Fibroblast of mammary gland (primary cell): ENCODE measurements around the gene TSPAN5.

Experiments used
- DNase-seq: peaks from one replicate; pipeline ENCODE4 v3.0.0-alpha.2; 2010; ENCODE audit warnings: low read depth
- H3K4me3 ChIP-seq: 2 replicates; pipeline ENCODE4 v1.5.1; 2011; ENCODE audit warnings: low read depth, mild to moderate bottlenecking, low read length, moderate library complexity; ENCODE audit not compliant: control insufficient read depth
- TF ChIP-seq, protein P1 (sequence below): conservative IDR thresholded peaks from 2 replicates; pipeline ENCODE4 v1.5.1; 2011; ENCODE audit warnings: low read depth, low read length, inconsistent platforms; ENCODE audit not compliant: control insufficient read depth, insufficient read depth

The TSPAN5 gene

DNA sequence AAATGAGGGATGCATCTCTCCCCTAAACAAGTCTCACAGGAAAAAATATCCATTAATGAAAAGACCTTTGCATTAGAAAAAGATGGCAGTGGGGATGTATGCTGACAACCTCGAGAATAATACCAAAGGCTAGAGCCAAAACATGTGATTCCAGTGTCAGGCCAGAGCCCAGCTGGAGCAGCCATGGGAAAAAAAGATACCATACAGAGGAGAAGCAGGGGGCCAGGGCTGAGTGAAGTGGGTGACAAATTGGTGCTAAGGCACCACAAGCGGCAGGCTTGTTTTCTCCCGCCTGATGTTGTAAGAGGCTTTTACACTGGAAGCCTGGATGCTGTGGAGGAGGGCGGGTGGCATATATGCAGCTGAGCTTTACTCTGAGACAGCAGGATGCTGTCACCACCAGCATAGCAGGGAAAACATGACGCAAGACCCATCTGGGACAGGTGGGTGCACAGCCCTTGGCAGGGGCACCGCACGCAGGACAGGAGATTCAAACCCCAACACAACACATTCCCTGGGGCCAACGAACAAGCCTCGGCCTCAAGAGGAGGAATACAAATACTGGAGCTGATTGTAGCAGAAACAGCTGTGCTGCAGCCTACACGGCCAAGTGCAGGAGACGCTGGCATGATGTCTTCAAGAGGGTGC, 91.9 kb downstream of the TSPAN5 start:
- no peak overlapping the region for H3K4me3 ChIP-seq
- TF ChIP-seq, protein P1, sequence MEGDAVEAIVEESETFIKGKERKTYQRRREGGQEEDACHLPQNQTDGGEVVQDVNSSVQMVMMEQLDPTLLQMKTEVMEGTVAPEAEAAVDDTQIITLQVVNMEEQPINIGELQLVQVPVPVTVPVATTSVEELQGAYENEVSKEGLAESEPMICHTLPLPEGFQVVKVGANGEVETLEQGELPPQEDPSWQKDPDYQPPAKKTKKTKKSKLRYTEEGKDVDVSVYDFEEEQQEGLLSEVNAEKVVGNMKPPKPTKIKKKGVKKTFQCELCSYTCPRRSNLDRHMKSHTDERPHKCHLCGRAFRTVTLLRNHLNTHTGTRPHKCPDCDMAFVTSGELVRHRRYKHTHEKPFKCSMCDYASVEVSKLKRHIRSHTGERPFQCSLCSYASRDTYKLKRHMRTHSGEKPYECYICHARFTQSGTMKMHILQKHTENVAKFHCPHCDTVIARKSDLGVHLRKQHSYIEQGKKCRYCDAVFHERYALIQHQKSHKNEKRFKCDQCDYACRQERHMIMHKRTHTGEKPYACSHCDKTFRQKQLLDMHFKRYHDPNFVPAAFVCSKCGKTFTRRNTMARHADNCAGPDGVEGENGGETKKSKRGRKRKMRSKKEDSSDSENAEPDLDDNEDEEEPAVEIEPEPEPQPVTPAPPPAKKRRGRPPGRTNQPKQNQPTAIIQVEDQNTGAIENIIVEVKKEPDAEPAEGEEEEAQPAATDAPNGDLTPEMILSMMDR, result no peak
- DNase-seq, result peak; percentile 49

DNA sequence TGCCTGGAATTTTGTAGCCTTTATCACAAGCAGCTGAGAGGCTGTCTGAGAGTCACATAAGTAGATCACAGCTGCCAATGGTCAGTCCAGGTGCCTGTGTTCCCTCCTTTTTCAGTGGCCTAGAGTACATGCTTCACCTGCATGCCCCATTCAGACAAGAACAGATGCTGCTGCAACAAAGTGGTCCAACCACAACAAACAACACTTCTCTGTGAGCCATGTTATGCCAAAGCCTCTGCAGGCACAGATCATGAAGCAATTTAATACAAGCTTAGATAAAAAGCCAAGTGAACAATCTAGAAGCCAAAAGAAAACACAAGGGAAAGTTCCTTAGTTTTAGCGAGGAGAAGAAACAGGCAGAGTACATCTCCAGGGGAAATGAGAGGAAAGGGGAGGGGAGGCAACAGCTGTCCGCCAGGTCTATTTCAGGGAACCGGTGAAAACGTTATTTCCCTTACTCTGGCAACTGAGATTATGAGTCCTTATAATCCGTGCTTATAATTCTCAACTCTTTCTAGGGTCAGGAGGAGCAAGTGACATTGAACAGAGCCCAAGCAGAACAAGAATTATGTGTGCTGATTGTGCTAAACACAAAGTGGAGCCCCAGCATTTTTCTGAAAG, 92.6 kb downstream of the TSPAN5 start:
- H3K4me3 ChIP-seq, result no peak overlapping the region
- DNase-seq, result no peak
- TF ChIP-seq, protein P1, result no peak

DNA sequence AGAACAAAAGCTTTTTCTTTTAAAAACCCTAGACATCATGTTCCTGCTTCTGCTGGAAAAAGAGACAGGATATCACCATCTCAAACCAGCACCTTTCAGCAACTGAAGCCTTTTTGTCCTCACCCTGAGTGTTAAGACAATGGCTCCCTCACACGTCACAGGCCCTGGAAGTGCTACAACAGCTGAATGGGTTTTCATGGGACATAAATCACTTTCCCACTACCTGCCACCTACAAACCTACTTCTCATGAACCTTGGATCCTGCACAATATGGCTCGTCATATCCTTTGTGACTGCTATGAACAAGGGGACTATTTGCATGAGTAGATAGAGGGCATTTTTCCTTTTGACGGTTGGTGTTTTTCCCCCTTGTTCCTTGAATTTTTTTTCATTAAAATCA, 93.6 kb downstream of the TSPAN5 start:
- DNase-seq, result no peak
- H3K4me3 ChIP-seq, result no peak overlapping the region
- TF ChIP-seq, protein P1, result no peak

DNA sequence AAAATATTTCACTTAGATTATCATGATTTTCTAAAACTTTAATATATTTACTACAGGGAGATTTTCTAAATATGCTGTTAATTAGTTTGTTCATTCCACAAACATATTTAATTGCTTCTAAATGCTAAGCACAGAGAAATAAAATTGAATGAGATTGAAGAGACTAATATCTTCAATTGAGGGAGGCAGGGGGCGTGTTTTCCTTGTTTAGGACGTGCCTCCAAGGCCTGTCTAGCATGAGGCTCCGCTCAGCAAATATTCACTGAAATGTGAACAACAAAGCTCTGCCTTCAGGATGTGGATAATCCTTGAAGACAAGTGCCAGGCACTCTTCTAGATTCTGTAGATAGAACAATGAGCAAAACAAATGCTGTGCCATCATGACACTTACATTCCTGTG, 98.1 kb downstream of the TSPAN5 start:
- H3K4me3 ChIP-seq, result no peak overlapping the region
- TF ChIP-seq, protein P1, result no peak
- DNase-seq, result no peak

DNA sequence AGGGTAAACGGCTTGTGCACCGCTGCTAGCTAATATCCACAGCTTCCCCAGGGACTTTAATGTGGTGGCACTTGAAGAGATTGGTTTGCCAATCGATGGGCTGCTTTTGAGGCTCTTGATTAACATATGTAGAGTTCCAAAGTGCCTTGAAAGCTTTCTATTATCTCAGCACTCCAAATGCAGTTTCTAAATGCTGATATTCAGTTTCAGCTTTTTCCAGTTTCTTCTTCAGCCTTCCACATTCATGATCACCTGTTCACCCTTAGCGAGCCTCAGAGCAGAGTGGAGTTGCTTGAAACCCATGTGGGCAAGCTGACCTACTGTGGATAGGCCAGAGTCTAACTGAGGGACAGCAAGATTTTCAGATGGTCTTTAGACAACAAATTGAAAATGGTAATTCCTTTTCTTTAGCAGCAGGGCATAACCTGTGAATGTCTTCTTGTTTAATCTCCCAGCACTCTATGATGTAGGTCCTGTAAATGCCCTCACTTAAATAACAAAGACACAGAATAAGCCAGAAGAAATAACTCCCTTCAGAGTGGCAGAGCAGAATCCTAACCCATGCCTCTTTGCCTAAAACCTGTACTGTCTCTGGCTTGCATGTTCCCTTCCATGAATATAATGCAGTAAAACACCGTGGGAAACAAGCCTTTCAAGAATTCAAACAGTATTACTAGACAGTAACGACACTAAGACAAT, 99.8 kb downstream of the TSPAN5 start:
- H3K4me3 ChIP-seq, result no peak overlapping the region
- TF ChIP-seq, protein P1, result no peak
- no peak for DNase-seq

DNA sequence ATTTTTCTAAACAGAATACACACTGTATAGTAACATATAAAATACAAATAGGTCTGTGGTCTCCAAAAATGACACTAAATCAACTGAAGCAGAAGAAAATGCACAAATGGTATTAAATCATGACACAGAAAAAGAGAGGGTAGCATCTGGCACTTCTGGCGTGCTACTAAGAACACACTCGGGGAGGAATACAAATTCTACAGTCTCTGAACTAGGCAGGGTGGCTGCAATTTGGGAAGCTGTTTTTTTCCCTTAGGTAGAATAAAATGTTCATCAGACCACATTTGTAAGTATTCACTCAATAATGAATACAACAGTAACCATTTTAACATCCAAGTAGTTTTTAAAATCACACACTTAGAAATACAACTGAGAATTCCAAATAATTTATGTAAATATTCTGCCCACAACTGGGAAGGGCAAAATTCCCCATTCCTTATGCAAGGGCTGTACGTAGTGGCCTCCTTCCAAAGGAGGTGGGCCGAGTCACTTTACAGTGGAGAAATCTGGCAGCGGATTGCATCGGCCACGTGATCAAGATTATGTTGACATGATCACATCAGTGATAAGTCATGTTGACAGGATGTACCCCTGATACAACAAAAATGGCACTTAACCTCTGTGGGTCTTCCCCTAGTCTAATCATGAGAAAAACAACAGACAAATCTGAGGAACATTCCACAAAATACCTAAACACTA, 101.1 kb downstream of the TSPAN5 start:
- no peak overlapping the region for H3K4me3 ChIP-seq
- TF ChIP-seq, protein P1, result no peak
- DNase-seq, result peak; percentile 82
